ENCODE data around the gene IGSF22. TPM values are rescaled to one million over a fixed set of nuclear protein-coding genes. Genes with fewer than 3 reads are reported as not detected.

Gene IGSF22
- total RNA-seq, 2 donors from 2014 or later: not detected

DNA sequence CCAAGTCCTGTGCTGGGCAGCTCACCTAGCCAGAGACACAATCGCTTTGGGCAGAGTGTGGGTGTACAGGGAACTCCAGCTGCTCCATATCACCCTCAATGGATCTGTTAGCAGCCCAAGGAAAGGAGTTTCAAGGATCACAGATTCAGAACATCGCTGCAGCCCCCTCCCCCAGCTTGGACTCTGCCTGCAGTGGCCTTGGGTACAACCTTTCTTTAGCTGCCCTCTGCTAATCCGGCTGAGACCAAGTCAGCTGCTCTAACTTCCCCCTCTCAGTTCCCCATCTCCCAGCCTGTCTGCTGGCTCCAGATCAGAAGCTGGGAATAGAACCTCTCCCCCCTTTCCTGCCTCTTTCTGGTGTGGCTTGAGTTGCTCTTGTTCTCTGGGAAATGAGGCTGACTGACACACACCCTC lies 26.1 kb downstream of the IGSF22 start:
- intact Hi-C loops (cut with DNase I): no loop called here
- ATAC-seq (no peak), DNase-seq (peak in 1 of 4 donors; percentile 55)

GRCh38 chr11:18699269-18699596 lies 26.8 kb downstream of the IGSF22 start:
- intact Hi-C loops (cut with DNase I): no loop called here
- Histone ChIP-seq H3K4me1 (peaks cover 22% of the 10 kb centered on the region), H3K27ac (peak overlapping the region in 3 of 4 donors; percentile 74 to 80 (median 77)), H3K27me3 (no peaks in the 10 kb centered on the region), H3K4me3 (peak overlapping the region; percentile 33 to 53), H3K36me3 (replicated peaks in 1 of 2; ENCODE audit: insufficient read depth in 1 of 2, low read depth in 2 of 2) (no peaks in the 10 kb centered on the region), H3K9me3 (no peaks in the 10 kb centered on the region)
- TF ChIP-seq POLR2A (IDR thresholded peaks at IDR 0.05): no peak
- TF ChIP-seq, protein P1, sequence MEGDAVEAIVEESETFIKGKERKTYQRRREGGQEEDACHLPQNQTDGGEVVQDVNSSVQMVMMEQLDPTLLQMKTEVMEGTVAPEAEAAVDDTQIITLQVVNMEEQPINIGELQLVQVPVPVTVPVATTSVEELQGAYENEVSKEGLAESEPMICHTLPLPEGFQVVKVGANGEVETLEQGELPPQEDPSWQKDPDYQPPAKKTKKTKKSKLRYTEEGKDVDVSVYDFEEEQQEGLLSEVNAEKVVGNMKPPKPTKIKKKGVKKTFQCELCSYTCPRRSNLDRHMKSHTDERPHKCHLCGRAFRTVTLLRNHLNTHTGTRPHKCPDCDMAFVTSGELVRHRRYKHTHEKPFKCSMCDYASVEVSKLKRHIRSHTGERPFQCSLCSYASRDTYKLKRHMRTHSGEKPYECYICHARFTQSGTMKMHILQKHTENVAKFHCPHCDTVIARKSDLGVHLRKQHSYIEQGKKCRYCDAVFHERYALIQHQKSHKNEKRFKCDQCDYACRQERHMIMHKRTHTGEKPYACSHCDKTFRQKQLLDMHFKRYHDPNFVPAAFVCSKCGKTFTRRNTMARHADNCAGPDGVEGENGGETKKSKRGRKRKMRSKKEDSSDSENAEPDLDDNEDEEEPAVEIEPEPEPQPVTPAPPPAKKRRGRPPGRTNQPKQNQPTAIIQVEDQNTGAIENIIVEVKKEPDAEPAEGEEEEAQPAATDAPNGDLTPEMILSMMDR (IDR thresholded peaks at IDR 0.05): no peak
- WGBS, 2 donors: 17% methylated on average over 9 of the region's 9 CpGs
- ATAC-seq: no peak
- no peak for DNase-seq

More for the DNA sequence above, 26.1 kb downstream of the IGSF22 start:
- no peak overlapping the region for H3K4me3 ChIP-seq
- H3K27me3 ChIP-seq: no peaks in the 10 kb centered on the region
- H3K27ac ChIP-seq: peak overlapping the region in 1 of 4 donors; percentile 77
- no peaks in the 10 kb centered on the region for H3K36me3 ChIP-seq (replicated peaks in 1 of 2; ENCODE audit: insufficient read depth in 1 of 2, low read depth in 2 of 2)
- no peaks in the 10 kb centered on the region for H3K9me3 ChIP-seq
- 14 to 34% methylated on average over 3 of the region's 3 CpGs for WGBS, 2 donors
- peaks cover 28% of the 10 kb centered on the region for H3K4me1 ChIP-seq
- TF ChIP-seq, protein P1 (IDR thresholded peaks at IDR 0.05): no peak
- peak in 1 of 3 donors; percentile 13 for TF ChIP-seq POLR2A (IDR thresholded peaks at IDR 0.05)

DNA sequence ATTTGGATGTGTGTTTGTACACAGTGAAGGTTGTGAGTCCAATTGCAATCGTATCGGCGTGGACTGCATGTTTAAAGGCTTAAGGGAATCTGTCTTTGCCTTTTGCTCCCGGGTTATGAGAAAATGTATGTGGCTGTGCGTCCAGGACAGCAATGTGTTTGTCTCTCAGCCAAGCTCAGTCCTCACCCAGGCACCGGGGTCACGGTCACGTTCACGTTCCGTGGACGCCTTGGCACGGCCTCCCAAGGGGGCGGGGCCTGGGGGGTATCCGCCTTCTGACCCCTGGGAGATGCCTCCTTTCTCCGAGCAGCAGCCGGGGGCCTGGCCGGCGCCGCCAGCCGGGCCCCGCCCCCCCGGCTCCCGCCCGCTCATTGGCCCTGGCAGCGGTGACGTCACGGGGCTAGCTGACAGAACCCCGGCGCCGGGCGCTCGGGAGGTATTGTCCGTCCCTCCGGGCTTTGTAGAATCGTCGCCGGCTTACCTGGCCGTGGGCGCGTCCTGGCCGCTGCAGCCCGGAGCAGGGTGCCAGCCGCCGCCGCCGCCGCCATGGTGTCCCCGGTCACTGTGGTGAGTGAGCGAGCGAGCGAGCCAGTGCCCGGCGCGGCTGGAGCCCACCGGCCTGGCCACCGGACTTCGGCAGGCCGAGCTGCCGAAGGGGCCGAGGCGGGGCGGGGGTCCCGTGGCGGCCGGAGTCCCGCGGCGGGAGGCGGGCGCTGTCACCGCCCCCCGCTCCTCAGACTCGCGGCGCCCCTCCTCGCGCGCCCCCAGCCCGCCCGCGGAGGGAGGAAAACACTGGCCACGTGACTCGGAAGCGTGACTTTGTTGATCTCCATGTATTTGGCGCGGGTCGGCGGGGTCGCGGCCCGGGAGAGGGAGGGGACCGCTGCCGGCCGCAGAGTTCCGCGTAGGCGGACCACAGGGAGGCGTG lies 27.4 kb downstream of the IGSF22 start, which contains the start of gene TMEM86A:
TSS of gene TMEM86A (plus strand) at position 439 of the 928 bp plus-strand sequence. CDS start at position 547, 108 bp downstream.
- intact Hi-C loops (cut with DNase I): no loop called here
- DNase-seq (peak; percentile 94 to 97 (median 95)), ATAC-seq (peak; percentile 97)
- Histone ChIP-seq H3K4me1 (peaks cover 22% of the 10 kb centered on the region), H3K4me3 (peak within 1 kb of the TSS; percentile 33 to 53), H3K27me3 (no peaks in the 10 kb centered on the region), H3K9me3 (no peaks in the 10 kb centered on the region), H3K36me3 (replicated peaks in 1 of 2; ENCODE audit: insufficient read depth in 1 of 2, low read depth in 2 of 2) (no peaks in the 10 kb centered on the region), H3K27ac (peak within 1 kb of the TSS; percentile 74 to 80 (median 78))
- TF ChIP-seq, protein P1 (IDR thresholded peaks at IDR 0.05): peak in 1 of 7 experiments; percentile 7
- TF ChIP-seq POLR2A (IDR thresholded peaks at IDR 0.05): peak; percentile 77 to 79 (median 79)
- WGBS, 2 donors: 0 to 1% methylated on average over 21 to 97 of the region's 98 CpGs

- DNase-seq (no peak), ATAC-seq (no peak)
- Histone ChIP-seq H3K27ac (peak overlapping the region in 2 of 4 donors; percentile 74 to 77), H3K27me3 (no peaks in the 10 kb centered on the region), H3K36me3 (replicated peaks in 1 of 2; ENCODE audit: insufficient read depth in 1 of 2, low read depth in 2 of 2) (no peaks in the 10 kb centered on the region), H3K9me3 (no peaks in the 10 kb centered on the region), H3K4me3 (no peak overlapping the region), H3K4me1 (peaks cover 22% of the 10 kb centered on the region)
- WGBS, 2 donors: 88 to 91% methylated on average over 4 of the region's 4 CpGs
- TF ChIP-seq POLR2A (IDR thresholded peaks at IDR 0.05): no peak
- TF ChIP-seq, protein P1 (IDR thresholded peaks at IDR 0.05): no peak
- intact Hi-C loops (cut with DNase I): no loop called here
Observed at GRCh38 chr11:18697576-18697975, 28.4 kb downstream of the IGSF22 start.

Data from body of pancreas (tissue), 4 donors.